HPDE6-E6E7 (cell line): Measurements from ENCODE around the gene ARHGAP10.
"Not testable (repeated sequence)": the region's sequence is repeated elsewhere in the genome, so short reads cannot be mapped to it uniquely, and the experiment has no call there.

Experiments used
- DNase-seq: peaks from one replicate; pipeline ENCODE4 v3.0.0; 2011; ENCODE audit warnings: missing footprints; ENCODE audit errors: extremely low spot score

ARHGAP10 gene

GRCh38 chr4:147847751-147848590 is 116.1 kb downstream of the ARHGAP10 start:
- no peak for DNase-seq

GRCh38 chr4:147848634-147849033 is 116.7 kb downstream of the ARHGAP10 start:
- no peak for DNase-seq

GRCh38 chr4:147851135-147851534 is 119.2 kb downstream of the ARHGAP10 start:
- no peak for DNase-seq

DNA sequence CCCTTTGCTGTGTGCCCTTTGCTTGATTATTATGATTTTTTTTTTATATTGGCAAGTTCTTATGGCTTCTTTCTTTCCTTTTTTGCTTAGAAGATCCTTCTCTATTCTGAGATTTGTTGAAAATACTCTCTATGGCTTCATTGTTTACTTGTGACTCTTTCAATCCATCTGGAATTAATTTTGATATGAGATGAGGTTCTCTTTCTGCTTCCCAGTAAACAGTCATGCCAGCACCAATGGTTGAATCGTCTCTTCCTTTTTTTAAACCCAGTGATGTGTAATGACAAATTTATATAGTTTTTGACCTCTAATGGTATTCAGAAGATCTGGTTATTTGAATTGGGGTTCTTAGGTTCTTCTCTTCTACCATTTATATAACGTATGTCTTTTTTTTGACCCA is 121.8 kb downstream of the ARHGAP10 start:
- no peak for DNase-seq

DNA sequence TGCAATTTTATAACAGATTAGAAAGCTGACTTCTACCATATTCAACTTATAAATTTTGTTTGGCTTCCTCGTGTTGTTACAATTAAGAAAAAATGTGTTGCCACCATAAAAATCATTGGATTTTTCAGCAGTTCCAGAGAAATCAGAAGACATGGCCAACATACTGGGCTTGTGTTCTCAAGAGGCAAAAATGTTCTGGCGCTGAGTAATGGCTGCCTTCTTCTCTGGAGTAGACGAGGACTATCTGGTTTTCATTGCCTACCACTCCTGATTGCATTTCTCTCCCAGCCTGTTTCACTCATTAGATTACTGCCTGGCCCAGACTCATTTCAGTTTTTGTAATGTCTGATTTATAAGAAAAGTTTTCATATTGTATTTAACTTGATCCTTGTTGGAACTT is 122.3 kb downstream of the ARHGAP10 start:
- no peak for DNase-seq

GRCh38 chr4:147855571-147856009 is 123.7 kb downstream of the ARHGAP10 start:
- DNase-seq: no peak

- no peak for DNase-seq
Measured at GRCh38 chr4:147860960-147861359, 129.1 kb downstream of the ARHGAP10 start.

DNA sequence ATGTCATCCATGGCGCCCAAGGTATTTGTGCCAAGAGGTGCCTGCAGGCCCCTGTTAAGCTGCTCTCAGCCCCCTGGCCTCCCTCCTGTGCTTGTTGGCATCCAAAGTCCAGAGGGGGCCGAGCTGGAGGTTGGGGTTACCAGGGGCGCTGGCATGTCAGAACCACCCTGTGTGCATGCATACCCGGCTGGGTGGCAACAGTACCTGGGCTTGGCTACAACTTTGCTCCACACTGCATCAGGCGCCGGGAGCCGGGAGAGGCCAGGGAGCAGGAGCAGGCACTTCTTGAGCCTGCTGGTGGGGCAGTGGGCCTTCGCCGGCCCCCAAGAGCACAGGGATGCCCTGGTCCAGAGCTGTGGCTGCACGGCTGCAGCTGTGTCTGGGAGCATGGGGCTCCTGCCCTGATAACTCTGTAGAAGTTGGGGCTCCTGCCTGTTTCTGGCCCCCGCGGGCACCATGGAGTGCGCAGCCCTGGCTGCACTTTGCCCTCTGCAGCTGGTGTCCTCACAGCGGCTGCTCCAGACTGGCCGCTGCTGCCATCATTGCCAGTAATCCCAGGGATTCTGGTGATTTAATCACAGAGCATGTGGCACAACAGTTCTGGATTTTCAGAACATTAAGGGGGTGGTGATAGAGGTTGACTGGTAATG is 130.3 kb downstream of the ARHGAP10 start:
- DNase-seq: no peak

DNA sequence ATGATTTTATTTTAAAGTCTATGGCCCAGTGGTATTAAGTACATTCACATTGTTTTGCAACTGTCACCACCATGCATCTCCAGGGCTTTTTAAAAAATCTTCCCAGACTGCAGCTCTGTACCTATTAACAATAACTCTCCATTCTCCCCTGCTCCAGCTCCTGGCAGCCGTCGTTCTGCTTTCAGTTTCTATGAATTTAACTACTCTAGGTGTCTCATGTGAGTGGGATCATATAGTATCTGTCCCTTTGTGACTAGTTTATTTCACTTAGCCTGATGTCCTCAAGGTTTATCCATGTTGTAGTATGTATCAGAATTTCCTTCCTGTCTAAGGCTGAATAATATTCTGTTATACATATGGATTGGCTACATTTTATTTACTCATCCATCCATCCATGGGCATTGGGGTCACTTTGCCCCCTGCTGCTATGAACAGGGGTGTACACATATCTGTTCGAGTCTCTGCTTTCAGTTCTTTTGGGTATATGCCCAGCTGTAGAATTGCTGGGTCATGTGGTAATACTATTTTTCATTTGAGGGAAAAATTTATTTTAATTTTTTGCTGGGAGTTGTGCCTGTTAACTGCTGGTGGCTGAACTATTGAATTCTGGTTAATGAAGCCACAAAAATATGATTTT is 131.3 kb downstream of the ARHGAP10 start:
- DNase-seq: no peak

- DNase-seq: no peak
Measured at GRCh38 chr4:147863808-147864472, 132.1 kb downstream of the ARHGAP10 start.

DNA sequence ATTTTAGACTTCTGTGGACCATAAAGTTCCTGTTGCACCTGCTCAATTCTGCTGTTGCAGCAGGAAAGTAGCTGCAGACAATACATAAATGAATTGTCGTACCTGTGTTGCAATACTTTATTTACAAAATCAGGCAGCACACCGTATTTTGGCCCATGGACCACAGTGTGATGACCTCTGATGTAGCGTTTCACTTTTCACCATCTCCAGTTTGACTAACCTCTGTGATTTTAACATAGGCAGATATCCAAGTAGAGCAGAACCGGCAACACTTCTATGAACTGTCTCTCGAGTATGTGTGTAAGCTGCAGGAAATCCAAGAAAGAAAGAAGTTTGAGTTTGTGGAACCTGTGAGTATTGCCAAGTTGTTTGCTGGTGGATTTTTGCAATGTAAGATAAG is 132.7 kb downstream of the ARHGAP10 start:
- DNase-seq: no peak

- peak; percentile 40 for DNase-seq
Measured at GRCh38 chr4:147865926-147866325, 134.0 kb downstream of the ARHGAP10 start.

GRCh38 chr4:147866532-147867271 is 134.8 kb downstream of the ARHGAP10 start:
- DNase-seq: peak; percentile 60

DNA sequence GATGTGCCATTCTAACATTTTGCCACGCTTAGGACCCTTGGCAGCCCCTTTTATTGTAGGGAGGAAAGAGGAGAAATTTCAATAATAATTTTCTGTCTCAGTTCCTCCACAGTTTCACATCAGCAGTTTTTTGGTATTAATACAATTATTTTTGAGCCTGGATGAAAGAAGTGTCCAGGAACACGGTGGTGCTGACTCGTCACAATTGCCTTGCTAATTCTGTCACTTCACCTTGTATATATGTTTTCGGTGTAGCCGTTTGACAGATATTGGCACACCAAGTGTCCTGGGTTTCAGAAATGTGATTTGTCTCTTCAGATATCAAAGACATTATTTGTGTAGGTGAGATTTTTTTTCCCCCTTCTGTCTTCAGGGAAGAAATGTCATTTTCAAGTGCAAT is 142.2 kb downstream of the ARHGAP10 start:
- DNase-seq: no peak

DNA sequence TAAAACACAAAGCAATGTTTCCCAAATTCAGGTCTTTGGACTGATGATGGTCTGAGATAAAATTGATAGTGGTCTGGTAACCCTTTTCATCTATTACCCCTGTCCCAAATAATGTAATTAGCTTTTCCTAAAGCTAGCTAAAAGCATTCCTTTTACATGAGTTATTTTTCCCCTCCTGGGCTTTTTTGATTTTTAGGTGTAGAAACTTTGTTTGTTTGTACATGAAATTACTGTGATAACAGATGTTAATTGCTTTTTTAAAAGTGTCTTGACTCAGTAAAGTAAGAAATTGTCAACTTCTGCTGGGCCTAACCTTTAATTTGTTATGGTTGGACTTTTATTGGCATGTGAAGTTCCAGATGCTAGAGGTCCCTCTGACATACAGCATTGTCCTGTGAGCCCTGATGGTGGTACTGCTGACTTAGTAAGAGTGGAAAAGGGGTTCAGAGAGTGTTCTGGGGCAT is 145.5 kb downstream of the ARHGAP10 start:
- no peak for DNase-seq

- no peak for DNase-seq
Measured at GRCh38 chr4:147879676-147880075, 147.8 kb downstream of the ARHGAP10 start.

DNA sequence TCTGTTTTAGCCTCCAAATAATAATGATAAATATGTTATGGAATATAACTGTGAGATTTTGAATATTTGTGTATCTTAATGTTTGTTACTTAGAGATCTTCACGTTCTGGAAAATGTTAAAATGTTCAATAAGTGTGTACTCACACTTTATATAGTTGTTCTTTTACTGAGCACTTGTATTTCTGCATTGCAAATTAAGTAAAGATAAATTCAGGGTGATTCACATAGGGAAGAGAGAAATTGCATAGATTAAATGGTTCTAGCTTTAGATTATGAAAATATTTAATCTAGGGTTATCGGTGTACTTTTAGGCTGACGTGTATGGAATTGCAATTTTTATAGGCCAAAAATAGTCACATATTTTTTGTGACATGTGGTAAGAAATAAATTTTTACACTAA is 148.6 kb downstream of the ARHGAP10 start:
- no peak for DNase-seq

DNA sequence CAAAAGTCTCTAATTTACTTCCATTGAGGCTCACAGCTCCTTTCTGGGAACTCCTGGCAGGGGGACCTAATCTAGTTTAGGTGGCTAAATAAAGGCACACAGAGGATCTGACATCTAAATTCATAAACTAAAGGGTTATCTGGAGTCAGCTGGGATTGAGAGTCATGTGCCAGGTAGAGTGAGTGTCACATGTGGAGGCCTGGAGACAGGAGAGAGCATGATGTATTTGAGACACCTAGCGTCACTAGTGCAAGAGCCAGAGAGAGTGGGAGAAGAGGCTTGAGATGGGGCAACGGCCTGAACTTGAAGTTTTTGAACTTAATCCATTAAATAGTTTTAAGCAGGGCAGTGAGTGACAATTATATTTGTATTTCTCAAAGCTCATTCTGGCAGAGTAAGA is 152.6 kb downstream of the ARHGAP10 start:
- no peak for DNase-seq

GRCh38 chr4:147885216-147885615 is 153.3 kb downstream of the ARHGAP10 start:
- not testable (repeated sequence) for DNase-seq

- no peak for DNase-seq
Measured at GRCh38 chr4:147891476-147892115, 159.7 kb downstream of the ARHGAP10 start.

- no peak for DNase-seq
Measured at GRCh38 chr4:147899512-147899911, 167.6 kb downstream of the ARHGAP10 start.
